GM19351 (cell line): ENCODE measurements around the gene C2orf74.
"Not testable (repeated sequence)": the region's sequence is repeated elsewhere in the genome, so short reads cannot be mapped to it uniquely, and the experiment has no call there.

Experiments
- ATAC-seq: cut with Tn5 transposase; IDR thresholded peaks from one replicate; pipeline ENCODE4 v1.9.1; 2021; ENCODE audit warnings: mild to moderate bottlenecking, moderate library complexity; ENCODE audit not compliant: unreplicated experiment

Gene C2orf74

DNA sequence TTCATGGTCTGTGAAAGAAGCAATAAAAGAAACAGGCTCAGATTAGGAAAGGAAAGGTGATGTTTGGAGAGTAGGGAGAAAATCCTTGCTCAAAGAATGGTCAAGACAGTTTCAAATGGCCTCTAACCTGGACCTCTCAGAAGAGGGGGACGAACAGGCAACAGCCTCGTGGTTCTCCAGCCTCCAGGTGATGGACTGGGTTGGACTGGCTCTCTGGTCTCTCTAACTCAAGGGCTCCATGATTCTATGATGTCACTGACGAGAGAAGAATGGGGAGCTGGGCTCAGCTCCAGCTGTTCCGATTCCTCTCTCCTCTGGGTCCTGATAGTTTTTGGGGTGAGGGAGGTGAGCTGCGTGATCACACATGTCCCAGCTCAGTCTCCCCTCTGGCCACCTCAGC is at the start of gene C2orf74:
C2orf74 (plus strand) TSS at position 301 of the 400 bp plus-strand sequence. CDS start 327 bp downstream, outside the sequence.
- ATAC-seq: no peak

- ATAC-seq: no peak
Observed at GRCh38 chr2:61114147-61114546, 47.8 kb upstream of the C2orf74 start.

GRCh38 chr2:61116302-61116701 is 45.7 kb upstream of the C2orf74 start:
- ATAC-seq: no peak

DNA sequence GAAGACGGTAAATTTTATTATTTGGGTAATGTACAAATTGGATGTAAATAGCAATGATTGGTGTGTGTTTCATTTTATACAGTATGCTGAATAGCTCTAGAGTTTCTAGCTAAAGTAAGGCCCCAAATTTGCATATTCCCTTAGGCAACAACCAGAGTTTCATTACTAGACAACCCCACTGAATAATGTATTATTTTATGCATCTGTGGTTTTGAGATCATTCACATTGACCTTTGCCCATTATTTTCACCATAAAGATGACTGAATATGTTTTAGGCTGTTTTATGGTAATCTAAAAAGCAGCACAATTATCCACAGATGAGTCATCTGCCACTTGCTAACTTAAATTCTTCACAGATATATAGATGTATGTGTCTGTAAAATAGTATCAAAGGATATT is 44.5 kb upstream of the C2orf74 start:
- no peak for ATAC-seq

DNA sequence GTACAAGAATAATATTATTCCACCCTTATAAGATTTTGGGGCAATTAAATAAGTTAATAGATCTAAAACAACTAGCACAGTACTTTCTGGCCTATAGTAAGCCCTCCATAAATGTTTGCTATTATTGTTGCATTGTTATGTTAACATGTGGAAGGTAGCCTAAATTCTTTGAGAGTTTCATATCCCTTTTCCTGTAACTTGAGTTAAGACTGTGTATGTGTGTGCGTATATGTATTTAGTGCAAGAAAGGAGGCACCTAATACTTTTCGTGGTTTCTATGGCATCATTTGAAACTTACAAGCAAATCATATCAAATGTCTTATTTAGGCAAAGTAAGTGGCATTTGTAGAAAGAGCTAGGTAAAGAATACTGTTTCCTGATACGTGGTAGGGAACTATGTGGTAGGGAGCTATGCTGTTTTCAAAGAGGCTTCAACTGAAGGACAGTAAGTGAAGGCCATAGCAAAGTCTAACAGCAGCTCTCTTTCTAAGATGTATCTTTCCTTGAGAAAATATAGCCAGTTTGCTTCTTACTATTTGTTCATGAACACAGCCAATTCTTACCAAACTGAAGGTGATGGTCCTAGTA is 36.8 kb upstream of the C2orf74 start:
- no peak for ATAC-seq

- no peak for ATAC-seq
Observed at GRCh38 chr2:61125798-61126197, 36.2 kb upstream of the C2orf74 start.

- ATAC-seq: not testable (repeated sequence)
Observed at GRCh38 chr2:61128122-61128521, 33.9 kb upstream of the C2orf74 start.

DNA sequence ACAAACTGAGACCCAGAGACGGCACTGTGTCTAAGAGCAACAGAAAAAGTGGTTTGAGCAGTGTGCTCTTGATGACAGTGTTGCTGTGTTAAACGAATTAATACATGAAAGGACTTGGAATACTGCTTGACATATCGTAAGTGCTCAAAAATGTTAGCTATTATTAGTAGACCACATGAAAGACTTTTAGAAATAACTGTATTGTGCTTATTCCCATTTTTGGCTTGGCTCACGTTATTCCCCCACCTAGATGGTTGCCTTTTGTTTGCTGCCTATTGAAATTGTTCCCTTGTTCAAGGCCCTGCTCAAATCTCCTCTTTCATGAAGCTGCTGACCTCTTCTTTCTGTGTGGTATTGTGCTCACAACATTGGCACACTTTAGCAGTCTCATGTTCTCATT is 27.8 kb upstream of the C2orf74 start:
- ATAC-seq: no peak

GRCh38 chr2:61135510-61135909 is 26.5 kb upstream of the C2orf74 start:
- ATAC-seq: no peak

DNA sequence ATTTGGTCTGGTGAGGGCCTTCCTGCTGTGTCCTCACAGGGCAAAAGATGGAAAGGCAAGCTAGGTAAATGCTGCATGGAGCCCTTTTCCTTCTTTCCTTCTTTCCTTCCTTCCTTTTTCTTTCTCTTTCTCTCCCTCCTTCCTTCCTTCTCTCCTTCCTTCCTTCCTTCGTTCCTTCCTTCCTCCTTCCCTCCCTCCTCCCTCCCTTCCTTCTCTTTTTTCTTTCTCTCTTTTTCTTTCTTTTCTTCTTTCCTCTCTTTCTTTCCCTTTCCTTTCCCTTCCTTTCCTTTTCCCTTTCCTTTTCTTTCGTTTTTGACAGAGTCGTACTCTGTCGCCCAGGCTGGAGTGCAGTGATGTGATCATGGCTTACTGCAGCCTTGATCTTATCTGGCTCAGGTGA is 23.1 kb upstream of the C2orf74 start:
- no peak for ATAC-seq

DNA sequence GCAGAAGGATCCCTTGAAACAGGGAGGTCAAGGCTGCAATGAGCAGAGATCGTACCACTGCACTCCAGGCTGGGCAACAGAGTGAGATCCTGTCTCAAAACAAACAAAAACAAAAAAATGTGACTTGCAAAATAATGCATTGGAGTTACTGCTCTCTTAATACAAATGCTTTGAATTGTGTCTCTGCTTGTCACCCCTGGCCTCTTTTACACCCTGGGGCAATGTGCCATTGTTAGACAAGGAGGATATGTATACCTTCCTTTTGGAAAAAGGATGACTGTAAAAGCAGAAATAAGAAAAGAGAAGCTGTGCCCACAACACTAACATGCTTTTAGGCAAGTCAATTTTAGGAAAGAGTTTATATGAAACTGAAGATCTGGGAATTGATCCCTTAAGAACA is 20.8 kb upstream of the C2orf74 start:
- ATAC-seq: no peak

DNA sequence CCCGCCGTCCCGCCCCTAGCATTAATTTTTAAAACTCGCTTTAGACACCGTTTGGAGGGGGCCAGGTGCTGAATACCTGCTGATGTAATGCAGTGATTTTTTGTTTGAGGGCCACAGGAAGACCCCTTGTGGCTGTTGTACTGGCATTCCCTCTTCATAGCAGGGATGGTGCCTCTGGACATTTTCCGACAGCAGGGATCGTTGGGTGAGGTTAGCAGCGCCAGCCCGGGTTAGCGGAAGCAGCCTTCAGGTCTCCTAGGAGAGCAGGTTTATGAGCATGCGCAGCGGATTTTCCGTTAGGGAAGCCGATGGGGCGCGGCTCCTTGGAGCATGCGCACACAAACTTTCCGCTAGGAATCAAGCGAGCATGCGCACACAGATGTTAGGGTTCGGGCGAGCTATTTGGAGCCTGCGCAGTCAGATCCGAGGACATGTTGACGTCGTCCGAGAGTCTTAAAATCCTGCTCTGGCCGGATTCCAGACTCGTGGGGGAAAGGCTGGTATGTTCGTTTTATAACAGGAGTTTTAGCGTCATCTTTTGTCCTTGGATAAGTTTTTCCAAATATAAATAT is 17.2 kb upstream of the C2orf74 start:
- peak; percentile 90 for ATAC-seq

- no peak for ATAC-seq
Observed at GRCh38 chr2:61145990-61146389, 16.0 kb upstream of the C2orf74 start.

GRCh38 chr2:61148091-61148490 is 13.9 kb upstream of the C2orf74 start:
- ATAC-seq: not testable (repeated sequence)

DNA sequence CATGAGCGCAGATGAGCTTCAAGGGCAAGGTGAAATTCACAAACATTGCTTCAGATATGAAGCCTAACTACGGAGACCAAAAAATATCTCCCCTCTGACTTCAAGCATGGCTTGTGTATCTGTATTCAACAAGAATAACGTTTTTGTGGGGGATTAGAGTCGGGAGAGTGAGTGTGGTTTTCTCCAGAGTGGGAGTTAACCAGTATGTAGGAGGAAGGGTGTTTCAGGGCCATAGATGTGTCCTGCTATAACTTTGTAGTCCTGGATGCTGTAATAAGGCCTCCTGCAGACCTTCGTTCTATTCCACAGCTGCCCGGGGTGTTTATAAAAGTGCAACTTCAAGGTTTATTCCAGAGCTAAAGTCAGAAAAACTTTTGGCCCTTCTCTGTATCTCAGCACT is 12.9 kb upstream of the C2orf74 start:
- ATAC-seq: no peak

DNA sequence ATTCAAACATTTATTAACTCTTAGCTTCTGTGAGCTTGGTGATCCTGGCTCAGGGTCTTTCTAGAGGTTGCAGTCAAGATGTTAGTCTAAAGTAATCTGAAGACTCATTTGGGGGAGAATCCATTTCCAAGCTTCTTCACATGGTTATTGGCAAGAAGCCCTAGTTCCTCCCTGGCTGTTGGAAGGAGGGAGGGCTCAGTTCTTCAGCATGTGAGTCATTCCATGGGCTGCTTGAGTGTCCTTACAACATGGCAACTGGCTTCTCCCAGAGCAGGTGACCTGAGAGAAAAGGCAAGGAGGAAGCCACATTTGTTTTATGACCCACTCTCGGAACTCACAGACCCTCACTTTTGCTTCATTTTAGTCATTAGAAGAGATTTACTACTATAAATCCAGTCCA is 10.6 kb upstream of the C2orf74 start:
- ATAC-seq: no peak

DNA sequence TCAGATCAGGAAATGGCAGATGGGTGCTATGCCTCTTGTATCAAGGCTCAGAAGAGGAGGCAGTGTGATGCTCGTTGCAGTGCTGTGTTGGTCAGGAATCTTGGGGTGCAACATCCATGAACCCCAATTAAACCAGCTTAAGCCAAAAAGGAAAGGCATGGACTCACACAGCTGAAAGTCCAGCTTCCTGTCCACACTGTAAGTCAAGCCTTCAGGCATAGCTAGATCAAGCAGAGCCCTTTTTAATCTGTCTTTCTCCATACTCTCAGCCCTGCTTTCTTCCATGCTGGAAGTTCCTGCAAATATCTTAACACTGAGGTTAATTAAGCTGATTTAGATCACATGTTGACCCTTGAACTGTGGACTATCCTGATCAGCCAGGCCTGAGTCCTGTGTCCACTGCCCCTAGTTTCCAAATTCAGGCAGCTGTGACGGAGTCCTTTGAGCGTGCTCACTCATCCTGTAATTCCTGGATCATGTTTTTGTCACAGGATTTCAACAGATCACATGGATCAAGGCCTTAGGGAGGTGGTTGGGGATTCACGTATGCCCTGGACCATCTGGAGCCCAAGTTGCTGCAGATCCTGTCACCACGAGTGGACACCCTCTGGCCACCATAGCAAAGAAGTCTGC is 4.5 kb upstream of the C2orf74 start:
- no peak for ATAC-seq

DNA sequence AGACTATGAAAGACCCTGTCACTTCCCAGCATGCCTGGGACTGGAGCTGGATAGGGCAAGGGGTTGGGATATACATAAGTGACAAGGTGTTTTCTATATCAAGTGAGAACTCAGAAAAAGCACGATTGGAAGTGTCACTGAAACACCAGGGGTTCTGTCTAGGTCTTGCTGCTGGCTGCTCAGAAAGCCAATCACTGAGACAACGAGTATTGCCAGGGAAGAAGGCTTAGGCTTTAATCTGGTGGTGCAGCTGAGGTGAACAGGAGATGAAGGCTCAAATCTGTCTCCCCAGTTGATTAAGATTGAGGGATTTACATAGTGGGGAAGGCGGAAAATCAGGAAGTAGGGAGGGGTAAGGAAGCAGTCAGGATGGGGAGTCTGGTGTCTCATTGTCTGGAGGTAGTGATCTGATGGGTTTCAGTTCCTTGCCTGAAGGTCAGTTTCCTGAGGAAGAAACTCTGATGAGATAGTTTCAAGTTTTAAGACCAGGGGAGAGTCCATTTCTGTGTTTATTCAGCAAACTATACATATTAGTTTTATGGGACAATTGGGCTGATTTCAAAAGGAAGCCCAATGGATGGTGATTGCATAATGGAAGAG is 3.5 kb upstream of the C2orf74 start:
- no peak for ATAC-seq

- no peak for ATAC-seq
Observed at GRCh38 chr2:61162721-61163120, 733 bp downstream of the C2orf74 start.

DNA sequence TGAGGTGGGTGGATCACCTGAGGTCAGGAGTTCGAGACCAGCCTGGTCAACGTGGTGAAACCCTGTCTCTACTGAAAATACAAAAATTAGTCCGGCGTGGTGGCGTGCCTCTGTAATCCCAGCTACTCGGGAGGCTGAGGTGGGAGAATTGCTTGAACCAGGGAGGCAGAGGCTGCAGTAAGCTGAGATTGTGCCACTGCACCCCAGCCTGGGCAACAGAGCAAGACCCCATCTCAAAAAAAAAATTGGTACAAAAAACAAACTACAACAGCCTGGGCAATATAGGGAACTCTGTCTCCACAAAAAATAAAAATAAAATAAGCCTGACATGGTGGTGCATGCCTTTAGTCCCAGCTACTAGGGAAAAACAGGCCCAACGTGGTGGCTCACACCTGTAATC is 3.1 kb downstream of the C2orf74 start:
- ATAC-seq: not testable (repeated sequence)

- ATAC-seq: no peak
Observed at GRCh38 chr2:61165946-61166345, 4.0 kb downstream of the C2orf74 start.

GRCh38 chr2:61167579-61167978 is 5.6 kb downstream of the C2orf74 start:
- ATAC-seq: no peak
